K562 (cell line): ENCODE data around the gene PLEKHM3. TPM values are rescaled to one million over a fixed set of nuclear protein-coding genes. Genes with fewer than 3 reads are reported as not detected.

Source experiments
- CTBP1 ChIP-seq: fragments of 450-650 bp; IDR thresholded peaks from 2 replicates; pipeline ENCODE4 v1.6.1; 2016; ENCODE audit warnings: borderline replicate concordance
- DPF2 ChIP-seq: fragments of 450-650 bp; IDR thresholded peaks from 2 replicates; pipeline ENCODE4 v1.6.1; 2016
- EP300 ChIP-seq: IDR thresholded peaks from 2 replicates; pipeline ENCODE4 v1.6.1; 2012; ENCODE audit warnings: low read length, improper control_type of control experiment
- FOSL1 ChIP-seq: fragments of 200-800 bp; sonication (Bioruptor generic); conservative IDR thresholded peaks from 2 replicates; pipeline ENCODE4 v1.6.1; 2016; ENCODE audit warnings: missing genetic modification characterization, missing compliant biosample characterization
- HMBOX1 ChIP-seq: sonication (generic); IDR thresholded peaks from 2 replicates; pipeline ENCODE4 v1.6.1; 2016
- HNRNPUL1 ChIP-seq: fragments of 200-400 bp; formaldehyde crosslinking; IDR thresholded peaks from 2 replicates; pipeline ENCODE4 v1.6.1; 2017; ENCODE audit warnings: low read length
- IFI16 ChIP-seq: fragments of 250-450 bp; sonication (Bioruptor Pico); IDR thresholded peaks from 2 replicates; pipeline ENCODE4 v2.1.2; 2022; ENCODE audit warnings: mild to moderate bottlenecking, inconsistent platforms
- JUN ChIP-seq, 2 experiments: sonication (generic) in 1 of 2; formaldehyde crosslinking in 1 of 2; IDR thresholded peaks; 2 replicates each; pipeline versions ENCODE4 v1.6.1 to v1.8.0; 2012 to 2022; ENCODE audit warnings: borderline replicate concordance in 2 of 2, mild to moderate bottlenecking in 2 of 2, improper control_type of control experiment in 1 of 2, low read depth in 1 of 2, low read length in 1 of 2, missing genetic modification reagents in 1 of 2
- JUND ChIP-seq, 2 experiments: IDR thresholded peaks; 2 replicates in 1 of 2; 3 replicates in 1 of 2; pipeline ENCODE4 v1.6.1; 2011; ENCODE audit warnings: borderline replicate concordance in 2 of 2, low read depth in 2 of 2, low read length in 2 of 2, improper control_type of control experiment in 1 of 2, missing biosample characterization in 1 of 2, missing genetic modification characterization in 1 of 2, missing genetic modification reagents in 1 of 2
- KDM1A ChIP-seq, 2 experiments: fragments of 450-650 bp; IDR thresholded peaks; 2 replicates each; pipeline ENCODE4 v1.6.1; 2016; ENCODE audit warnings: mild to moderate bottlenecking in 2 of 2
- KLF16 ChIP-seq: IDR thresholded peaks from 2 replicates; pipeline ENCODE4 v1.6.1; 2016; ENCODE audit warnings: antibody characterized with exemption
- NCOR1 ChIP-seq: fragments of 450-650 bp; IDR thresholded peaks from 2 replicates; pipeline ENCODE4 v1.6.1; 2016; ENCODE audit warnings: mild to moderate bottlenecking, moderate library complexity
- NR2C1 ChIP-seq, 2 experiments: fragments of 450-650 bp; IDR thresholded peaks; 2 replicates each; pipeline ENCODE4 v1.6.1; 2017; ENCODE audit warnings: mild to moderate bottlenecking in 2 of 2, antibody characterized with exemption in 1 of 2, inconsistent platforms in 1 of 2, missing compliant biosample characterization in 1 of 2, missing genetic modification characterization in 1 of 2
- RBM15 ChIP-seq: fragments of 200-400 bp; formaldehyde crosslinking; IDR thresholded peaks from 2 replicates; pipeline ENCODE4 v1.6.1; 2018; ENCODE audit warnings: mild to moderate bottlenecking, low read length, moderate library complexity; ENCODE audit not compliant: insufficient read depth
- RUNX1 ChIP-seq: sonication (generic); IDR thresholded peaks from 2 replicates; pipeline ENCODE4 v1.6.1; 2016; ENCODE audit warnings: antibody characterized with exemption, low read depth
- SMARCC2 ChIP-seq: fragments of 450-650 bp; IDR thresholded peaks from 2 replicates; pipeline ENCODE4 v1.6.1; 2017; ENCODE audit warnings: antibody characterized with exemption, moderate library complexity, mild to moderate bottlenecking, low read depth
- VEZF1 ChIP-seq: fragments of 200-800 bp; sonication (Bioruptor generic); IDR thresholded peaks from 2 replicates; pipeline ENCODE4 v1.6.1; 2017; ENCODE audit warnings: missing genetic modification characterization, missing compliant biosample characterization
- ZEB2 ChIP-seq: fragments of 450-650 bp; IDR thresholded peaks from 2 replicates; pipeline ENCODE4 v1.6.1; 2016
- ZKSCAN3 ChIP-seq: fragments of 250-450 bp; sonication (Bioruptor Pico); IDR thresholded peaks from 2 replicates; pipeline ENCODE4 v1.4.0; 2020
- ZNF589 ChIP-seq: fragments of 200-800 bp; sonication (Bioruptor generic); IDR thresholded peaks from 2 replicates; pipeline ENCODE4 v1.6.1; 2016; ENCODE audit warnings: low read depth, missing genetic modification characterization, missing compliant biosample characterization
- ZNF592 ChIP-seq: fragments of 450-650 bp; IDR thresholded peaks from 2 replicates; pipeline ENCODE4 v1.6.1; 2017; ENCODE audit warnings: antibody characterized with exemption, mild to moderate bottlenecking
- polyA plus RNA-seq, 8 experiments: library from polyadenylated mRNA; depleted of rRNA in 4 of 8; stranded (reverse) in 5 of 8; unstranded in 3 of 8; fragments of >200 nt; fragmentation: Nextera tagmentation in 2 of 8; fragmentation: Illumina TruSeq in 1 of 8; extraction: Ambion mirVana in 2 of 8; extraction: Trizol in 1 of 8; gene quantifications; 2 replicates each; pipeline versions ENCODE4 v1.2.1 to v1.2.3, GENCODE V29; 2011 to 2014; ENCODE audit warnings: inconsistent platforms in 1 of 8, missing spikeins in 1 of 8
- total RNA-seq, 7 experiments: library from RNA; depleted of rRNA in 6 of 7; stranded (reverse); fragments of >200 nt in 6 of 7; fragmentation: Illumina TruSeq in 2 of 7; extraction: Trizol in 2 of 7; gene quantifications; 2 replicates each; pipeline versions ENCODE4 v1.2.1 to v1.2.3, GENCODE V29; 2011 to 2021; ENCODE audit warnings: low replicate concordance in 1 of 7

Gene PLEKHM3
- total and polyA plus RNA-seq, 9 of the 15 experiments (the other 6 are each of a cell fraction or from before 2014, with no cell fraction given) = 0.24 to 1.6 (median 1.0) TPM

- TF ChIP-seq ZKSCAN3 (CRISPR knock-in tag) (no peak), FOSL1 (peak; percentile 83), KLF16 (no peak), IFI16 (no peak), NCOR1 (peak; percentile 74), EP300 (peak; percentile 19; the same call in 1 of the 2 replicates), KDM1A (IDR thresholded peaks at IDR 0.05) (peak in 1 of 2 experiments; percentile 59; a peak in 3 of 4 replicates), SMARCC2 (0 out of 2 replicates have a peak, but pooled peaks have one; percentile 26), HNRNPUL1 (no peak), RBM15 (no peak), HMBOX1 (peak; percentile 56), ZNF589 (CRISPR knock-in tag) (no peak), VEZF1 (CRISPR knock-in tag) (peak; percentile 22; the same call in 1 of the 2 replicates), NR2C1 (IDR thresholded peaks at IDR 0.05) (no peak), NR2C1 (tag; IDR thresholded peaks at IDR 0.05) (peak; percentile 20; the same call in 1 of the 2 replicates), DPF2 (peak; percentile 54; the same call in 1 of the 2 replicates), JUN (IDR thresholded peaks at IDR 0.05; ENCODE audit: borderline replicate concordance, low read depth, low read length) (0 out of 2 replicates have a peak, but pooled peaks have one; percentile 37), JUN (CRISPR knock-in tag; IDR thresholded peaks at IDR 0.05; ENCODE audit: borderline replicate concordance) (no peak), JUND (IDR thresholded peaks at IDR 0.05; ENCODE audit: borderline replicate concordance, low read depth, low read length) (peak; percentile 66), JUND (tag; IDR thresholded peaks at IDR 0.05; ENCODE audit: borderline replicate concordance, low read depth, low read length) (peak; percentile 58; the same call in 1 of the 3 replicates), RUNX1 (no peak), CTBP1 (peak; percentile 19; the same call in 1 of the 2 replicates), ZEB2 (0 out of 2 replicates have a peak, but pooled peaks have one; percentile 42), ZNF592 (0 out of 2 replicates have a peak, but pooled peaks have one; percentile 20)
Measured at GRCh38 chr2:208013285-208014178, 11.8 kb downstream of the PLEKHM3 start (continued).
